Esophagus squamous epithelium (tissue), 5 donors: ENCODE data around the gene MRPL38. TPM values are rescaled to one million over a fixed set of nuclear protein-coding genes. Genes with fewer than 3 reads are reported as not detected.

Source experiments
- DNase-seq: peaks from one replicate; lab custom pipeline; 2025; lab: John Stamatoyannopoulos, UW
- H3K27ac ChIP-seq, 4 donors: fragments of 200-600 bp; sonication (generic); one replicate each; pipeline ENCODE4 v1.5.1; 2016 to 2019; ENCODE audit warnings: mild to moderate bottlenecking in 1 of 4
- H3K27me3 ChIP-seq, 4 donors: fragments of 200-600 bp; sonication (generic); 1 replicate in 3 of 4; 2 replicates in 1 of 4; pipeline versions ENCODE4 v1.5.1 to v1.6.0; 2017 to 2021; ENCODE audit warnings: antibody characterized with exemption in 1 of 4
- H3K36me3 ChIP-seq, 3 donors: fragments of 200-600 bp; sonication (generic); one replicate each; pipeline ENCODE4 v1.5.1; 2016 to 2019
- H3K4me1 ChIP-seq, 3 donors: fragments of 200-600 bp; sonication (generic); one replicate each; pipeline ENCODE4 v1.5.1; 2017 to 2019
- H3K4me3 ChIP-seq, 4 donors: fragments of 200-600 bp; sonication (generic); 1 replicate in 3 of 4; 2 replicates in 1 of 4; pipeline ENCODE4 v1.5.1; 2016 to 2019; ENCODE audit warnings: mild to moderate bottlenecking in 2 of 4, moderate library complexity in 1 of 4
- H3K9me3 ChIP-seq, 3 donors: fragments of 200-600 bp; sonication (generic); one replicate each; pipeline ENCODE4 v1.5.1; 2016 to 2019
- POLR2A ChIP-seq, 4 donors: fragments of 450-650 bp; IDR thresholded peaks; one replicate each; pipeline ENCODE4 v1.6.1; 2017; ENCODE audit warnings: antibody characterized with exemption in 4 of 4, mild to moderate bottlenecking in 4 of 4, moderate library complexity in 3 of 4
- WGBS, 2 donors: methylation state at CpG; one replicate each; pipeline ENCODE4 v1.1.5; 2018; 5-methylcytosine and 5-hydroxymethylcytosine counted together
- intact Hi-C: fragments of 100-400 bp; cut with DNase I; formaldehyde crosslinking; loops from one replicate; pipeline ENCODE4 v1.15.0; 2022
- total RNA-seq, 4 donors: library from RNA; depleted of rRNA; stranded (reverse); fragments of >200 nt; gene quantifications; one replicate each; pipeline ENCODE4 v1.1.0, GENCODE V29; 2016
- TF ChIP-seq, protein P1 (sequence below), 6 experiments: fragments of 450-650 bp in 4 of 6; fragments of 200-600 bp in 2 of 6; sonication (generic) in 2 of 6; IDR thresholded peaks; one replicate each; pipeline ENCODE4 v1.5.1; 2016 to 2019; ENCODE audit warnings: antibody characterized with exemption in 6 of 6, mild to moderate bottlenecking in 4 of 6, moderate library complexity in 4 of 6
- donor health status: DM: yes; HTN: yes; CAD: no.

Gene MRPL38
- total RNA-seq, 4 donors from 2014 or later, result 40.2 to 49.2 (median 41.0) TPM

DNA sequence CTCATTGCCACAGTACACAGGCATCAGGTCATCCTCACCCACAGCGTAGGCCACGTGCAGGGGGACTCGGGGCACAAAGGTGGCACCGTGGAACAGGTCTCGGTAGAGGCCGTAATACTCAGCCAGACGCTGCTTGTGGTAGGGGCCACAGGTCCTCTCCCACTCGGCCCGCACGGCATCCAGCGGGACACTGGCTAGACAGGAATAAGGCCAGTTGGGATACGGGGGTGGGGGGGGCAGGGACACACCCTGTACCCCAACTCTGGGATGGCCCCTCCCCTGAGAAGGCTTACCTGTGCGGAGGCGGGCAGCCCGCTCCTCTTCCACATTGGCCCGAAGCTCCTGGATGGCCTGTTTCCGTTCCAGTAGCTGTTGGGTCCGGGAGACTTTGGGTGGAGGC is 3.0 kb downstream of the MRPL38 start:
- WGBS, 2 donors, result 90 to 98% methylated on average over 7 to 12 of the region's 18 CpGs
- intact Hi-C loops, result no loop called here

DNA sequence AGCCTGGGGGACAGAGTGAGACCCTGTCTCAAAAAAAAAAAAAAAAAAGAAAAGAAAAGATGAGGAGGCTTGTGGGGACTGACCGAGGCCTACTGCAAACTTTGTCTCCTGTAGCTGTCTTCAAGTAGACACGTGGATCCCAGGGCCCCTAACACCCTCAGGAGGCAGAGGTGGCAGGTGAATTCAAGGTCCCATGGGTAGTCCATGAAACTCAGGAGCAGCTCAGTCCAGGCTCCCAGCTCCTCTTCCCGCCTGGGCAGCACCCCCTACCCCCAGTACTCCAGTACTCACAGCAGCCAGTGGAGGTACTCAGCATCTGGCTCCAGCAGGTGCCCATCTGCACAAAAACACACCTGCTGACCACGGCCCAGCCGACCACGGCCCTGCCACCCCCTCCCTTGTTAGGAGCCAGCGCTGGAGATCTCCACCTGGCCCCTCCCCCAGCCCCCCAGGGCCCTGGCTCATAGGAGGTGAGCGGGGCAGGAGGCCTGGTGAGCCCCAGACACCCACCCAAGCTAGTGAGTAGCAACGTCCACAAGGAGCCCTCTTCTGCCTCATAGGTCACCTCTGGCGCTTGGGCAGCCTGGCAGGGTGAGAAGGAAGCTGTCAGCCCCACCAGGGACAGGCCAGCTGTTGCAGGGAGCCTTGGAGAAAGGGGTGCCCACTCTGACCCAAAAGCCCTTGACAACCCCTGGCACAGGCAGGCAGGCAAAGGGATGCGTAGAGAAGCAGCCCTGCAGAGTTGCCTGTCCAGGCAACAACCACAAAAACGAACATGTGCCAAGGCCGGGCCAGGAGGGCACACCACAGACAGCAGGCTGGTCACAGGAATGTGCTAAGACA is 3.8 kb downstream of the MRPL38 start:
- Histone ChIP-seq H3K9me3 (no peaks in the 10 kb centered on the region), H3K4me3 (no peak overlapping the region), H3K4me1 (peaks cover 21 to 49% (median 28%) of the 10 kb centered on the region in 3 donors), H3K27ac (no peak overlapping the region), H3K36me3 (peaks cover 10 to 57% (median 27%) of the 10 kb centered on the region in 3 donors), H3K27me3 (no peaks in the 10 kb centered on the region)
- intact Hi-C loops, result no loop called here
- 72 to 79% methylated on average over 5 to 6 of the region's 13 CpGs for WGBS, 2 donors
- TF ChIP-seq, protein P1, sequence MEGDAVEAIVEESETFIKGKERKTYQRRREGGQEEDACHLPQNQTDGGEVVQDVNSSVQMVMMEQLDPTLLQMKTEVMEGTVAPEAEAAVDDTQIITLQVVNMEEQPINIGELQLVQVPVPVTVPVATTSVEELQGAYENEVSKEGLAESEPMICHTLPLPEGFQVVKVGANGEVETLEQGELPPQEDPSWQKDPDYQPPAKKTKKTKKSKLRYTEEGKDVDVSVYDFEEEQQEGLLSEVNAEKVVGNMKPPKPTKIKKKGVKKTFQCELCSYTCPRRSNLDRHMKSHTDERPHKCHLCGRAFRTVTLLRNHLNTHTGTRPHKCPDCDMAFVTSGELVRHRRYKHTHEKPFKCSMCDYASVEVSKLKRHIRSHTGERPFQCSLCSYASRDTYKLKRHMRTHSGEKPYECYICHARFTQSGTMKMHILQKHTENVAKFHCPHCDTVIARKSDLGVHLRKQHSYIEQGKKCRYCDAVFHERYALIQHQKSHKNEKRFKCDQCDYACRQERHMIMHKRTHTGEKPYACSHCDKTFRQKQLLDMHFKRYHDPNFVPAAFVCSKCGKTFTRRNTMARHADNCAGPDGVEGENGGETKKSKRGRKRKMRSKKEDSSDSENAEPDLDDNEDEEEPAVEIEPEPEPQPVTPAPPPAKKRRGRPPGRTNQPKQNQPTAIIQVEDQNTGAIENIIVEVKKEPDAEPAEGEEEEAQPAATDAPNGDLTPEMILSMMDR (IDR thresholded peaks at IDR 0.05), result no peak
- TF ChIP-seq POLR2A (IDR thresholded peaks at IDR 0.05), result no peak
- DNase-seq, result no peak

More for the DNA sequence above, 3.0 kb downstream of the MRPL38 start:
- DNase-seq, result no peak
- Histone ChIP-seq H3K4me3 (no peak overlapping the region), H3K27me3 (no peaks in the 10 kb centered on the region), H3K36me3 (peaks cover 10 to 57% (median 27%) of the 10 kb centered on the region in 3 donors), H3K4me1 (peaks cover 20 to 53% (median 33%) of the 10 kb centered on the region in 3 donors), H3K27ac (no peak overlapping the region), H3K9me3 (no peaks in the 10 kb centered on the region)
- TF ChIP-seq, protein P1 (IDR thresholded peaks at IDR 0.05), result no peak
- no peak for TF ChIP-seq POLR2A (IDR thresholded peaks at IDR 0.05)

DNA sequence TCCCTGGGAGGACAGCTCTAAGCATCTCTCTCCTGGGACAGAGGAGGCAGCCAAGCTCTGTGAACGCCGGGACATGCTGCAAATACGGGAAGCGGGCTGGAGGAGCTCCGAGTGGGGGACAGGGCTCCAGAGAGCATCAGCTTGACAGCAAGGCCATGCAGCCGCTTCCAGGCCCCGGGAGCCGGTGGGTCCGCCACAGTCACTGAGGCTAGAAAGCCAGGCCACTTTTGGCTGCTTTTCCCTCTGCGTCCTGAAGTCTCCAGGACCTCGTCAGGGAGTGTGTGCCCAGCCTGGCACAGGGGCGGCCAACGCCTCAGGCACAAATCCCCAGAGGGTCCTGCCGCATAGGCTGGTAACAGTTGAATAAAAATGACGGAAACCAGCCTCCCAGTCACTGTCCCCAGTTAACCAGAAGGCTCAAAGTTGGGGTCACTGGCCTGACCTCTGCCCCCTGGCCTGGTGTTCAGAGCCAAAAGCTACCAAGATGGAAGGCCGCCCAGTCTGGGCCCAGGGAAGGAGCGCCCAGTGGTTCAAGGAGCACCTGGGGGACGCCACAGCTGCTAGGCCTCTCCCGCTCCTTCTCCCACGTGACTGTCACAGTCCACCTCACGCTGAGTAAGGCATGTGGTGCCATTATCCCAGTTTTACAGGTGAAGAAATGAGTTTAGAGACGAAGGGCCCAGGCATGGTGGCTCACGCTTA is 4.8 kb downstream of the MRPL38 start:
- peaks cover 28 to 50% (median 31%) of the 10 kb centered on the region in 3 donors for H3K4me1 ChIP-seq
- no peaks in the 10 kb centered on the region for H3K27me3 ChIP-seq
- no peaks in the 10 kb centered on the region for H3K9me3 ChIP-seq
- WGBS, 2 donors, result 91% methylated on average over 8 to 11 of the region's 23 CpGs
- intact Hi-C loops, result no loop called here
- peaks cover 10 to 57% (median 27%) of the 10 kb centered on the region in 3 donors for H3K36me3 ChIP-seq
- no peak overlapping the region for H3K27ac ChIP-seq
- DNase-seq, result no peak
- no peak overlapping the region for H3K4me3 ChIP-seq
- TF ChIP-seq POLR2A (IDR thresholded peaks at IDR 0.05), result no peak
- TF ChIP-seq, protein P1 (IDR thresholded peaks at IDR 0.05), result no peak

DNA sequence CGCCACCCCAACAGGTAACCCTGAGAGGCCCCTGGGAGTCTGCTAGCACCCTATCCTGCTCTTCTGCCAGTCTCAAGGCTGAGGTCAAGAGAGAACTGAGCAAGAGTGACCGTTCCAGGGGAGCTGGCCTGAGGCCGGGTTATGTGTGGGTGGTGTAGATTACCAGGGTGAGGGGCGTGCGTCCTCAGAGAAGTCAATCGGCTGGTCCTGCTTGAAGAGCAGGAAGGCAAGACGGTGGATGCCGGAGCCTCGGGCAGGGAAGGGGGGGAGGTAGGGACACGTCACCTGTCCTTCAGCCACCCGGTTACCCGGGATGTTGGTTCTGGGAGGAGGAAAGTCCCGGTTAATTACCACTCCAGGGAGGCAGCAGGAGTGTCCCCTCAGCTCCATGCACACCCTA is 5.3 kb downstream of the MRPL38 start:
- peaks cover 10 to 57% (median 27%) of the 10 kb centered on the region in 3 donors for H3K36me3 ChIP-seq
- TF ChIP-seq, protein P1 (IDR thresholded peaks at IDR 0.05), result no peak
- no peak for TF ChIP-seq POLR2A (IDR thresholded peaks at IDR 0.05)
- H3K4me1 ChIP-seq, result peaks cover 34 to 54% (median 36%) of the 10 kb centered on the region in 3 donors
- WGBS, 2 donors, result 80 to 84% methylated on average over 1 to 9 of the region's 13 CpGs
- intact Hi-C loops, result no loop called here
- DNase-seq, result no peak
- H3K4me3 ChIP-seq, result no peak overlapping the region
- H3K9me3 ChIP-seq, result no peaks in the 10 kb centered on the region
- no peaks in the 10 kb centered on the region for H3K27me3 ChIP-seq
- no peak overlapping the region for H3K27ac ChIP-seq

DNA sequence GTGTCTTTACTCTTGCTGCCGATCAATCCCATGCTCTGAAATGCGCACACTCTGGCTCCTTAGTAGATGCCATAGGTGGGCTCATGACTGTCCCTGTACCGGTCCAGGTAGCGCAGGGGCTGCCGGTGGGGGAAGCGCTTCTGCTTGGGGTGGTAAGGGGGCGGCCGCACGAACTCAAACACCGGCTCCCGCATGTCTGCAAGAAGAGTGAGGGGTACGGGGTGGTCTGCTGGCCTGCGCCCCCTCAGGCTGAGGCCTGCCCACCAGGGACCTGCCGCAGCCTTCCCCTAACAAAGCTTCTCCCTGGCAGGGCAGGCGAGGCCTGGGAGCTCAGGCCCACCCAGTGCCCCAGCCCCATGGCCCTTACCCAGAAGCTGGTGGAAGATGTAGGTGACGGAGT is 5.9 kb downstream of the MRPL38 start:
- no peak for DNase-seq
- TF ChIP-seq POLR2A (IDR thresholded peaks at IDR 0.05), result no peak
- TF ChIP-seq, protein P1 (IDR thresholded peaks at IDR 0.05), result no peak
- Histone ChIP-seq H3K27me3 (no peaks in the 10 kb centered on the region), H3K4me1 (peaks cover 34 to 54% (median 36%) of the 10 kb centered on the region in 3 donors), H3K9me3 (no peaks in the 10 kb centered on the region), H3K36me3 (peaks cover 10 to 57% (median 27%) of the 10 kb centered on the region in 3 donors), H3K4me3 (no peak overlapping the region), H3K27ac (no peak overlapping the region)
- intact Hi-C loops, result no loop called here
- WGBS, 2 donors, result 83 to 100% methylated on average over 1 to 4 of the region's 16 CpGs
